Mesenchymal stem cell (in vitro differentiated cells and primary cell): Measurements from ENCODE around the gene ZNF691.

Source experiments
- DNase-seq: peaks from one replicate; pipeline ENCODE4 v3.0.0-alpha.2; 2013
- H2AFZ ChIP-seq: one replicate; pipeline ENCODE4 v1.6.1; 2013; ENCODE audit warnings: low read depth, mild to moderate bottlenecking, control low read depth, inconsistent platforms, low read length, moderate library complexity
- H2AK5ac ChIP-seq: 2 replicates; pipeline ENCODE4 v1.6.1; 2013; ENCODE audit warnings: low read length, moderate library complexity, mild to moderate bottlenecking, inconsistent platforms; ENCODE audit not compliant: severe bottlenecking
- H2BK120ac ChIP-seq: one replicate; pipeline ENCODE4 v1.6.1; 2013; ENCODE audit warnings: low read depth, mild to moderate bottlenecking, inconsistent platforms, low read length, moderate library complexity
- H2BK12ac ChIP-seq, 2 experiments: one replicate each; pipeline ENCODE4 v1.6.1; 2013; ENCODE audit warnings: inconsistent platforms in 2 of 2, low read length in 2 of 2, mild to moderate bottlenecking in 2 of 2, moderate library complexity in 2 of 2, control low read depth in 1 of 2
- H2BK15ac ChIP-seq: one replicate; pipeline ENCODE4 v1.6.1; 2013; ENCODE audit warnings: mild to moderate bottlenecking, low read depth, inconsistent platforms; ENCODE audit not compliant: poor library complexity, severe bottlenecking
- H2BK5ac ChIP-seq: 2 replicates; pipeline ENCODE4 v1.6.1; 2013; ENCODE audit warnings: low read depth, mild to moderate bottlenecking, low read length, control low read depth, inconsistent platforms; ENCODE audit not compliant: poor library complexity, severe bottlenecking
- H3K14ac ChIP-seq, 2 experiments: one replicate each; pipeline ENCODE4 v1.6.1; 2013; ENCODE audit warnings: inconsistent platforms in 2 of 2, low read length in 2 of 2, control low read depth in 1 of 2, mild to moderate bottlenecking in 1 of 2, moderate library complexity in 1 of 2
- H3K18ac ChIP-seq, 2 experiments: one replicate each; pipeline ENCODE4 v1.6.1; 2013; ENCODE audit warnings: inconsistent platforms in 2 of 2, low read length in 2 of 2, control low read depth in 1 of 2, low read depth in 1 of 2, mild to moderate bottlenecking in 1 of 2
- H3K23ac ChIP-seq, 2 experiments: one replicate each; pipeline ENCODE4 v1.6.1; 2013; ENCODE audit warnings: inconsistent platforms in 2 of 2, low read length in 2 of 2, mild to moderate bottlenecking in 2 of 2, moderate library complexity in 2 of 2, control low read depth in 1 of 2
- H3K27ac ChIP-seq: 2 replicates; pipeline ENCODE4 v1.5.1; 2013; ENCODE audit warnings: mild to moderate bottlenecking, moderate library complexity, low read length, control low read depth, inconsistent platforms; ENCODE audit not compliant: poor library complexity, severe bottlenecking
- H3K27me3 ChIP-seq, 2 experiments: 2 replicates each; pipeline versions ENCODE4 v1.6.1 to v1.7.0; 2013; ENCODE audit warnings: low read length in 2 of 2, mild to moderate bottlenecking in 2 of 2, moderate library complexity in 2 of 2, control low read depth in 1 of 2, inconsistent platforms in 1 of 2; ENCODE audit not compliant: control insufficient read depth in 1 of 2, insufficient read depth in 1 of 2
- H3K36me3 ChIP-seq, 2 experiments: 2 replicates each; pipeline versions ENCODE4 v1.6.1 to v1.7.0; 2013; ENCODE audit warnings: low read length in 2 of 2, control low read depth in 1 of 2, inconsistent platforms in 1 of 2, low read depth in 1 of 2, mild to moderate bottlenecking in 1 of 2; ENCODE audit not compliant: insufficient read depth in 2 of 2, control insufficient read depth in 1 of 2
- H3K4ac ChIP-seq, 2 experiments: one replicate each; pipeline ENCODE4 v1.6.1; 2013; ENCODE audit warnings: inconsistent platforms in 2 of 2, low read length in 2 of 2, mild to moderate bottlenecking in 2 of 2, moderate library complexity in 2 of 2, control low read depth in 1 of 2, low read depth in 1 of 2
- H3K4me1 ChIP-seq: 2 replicates; pipeline ENCODE4 v1.6.1; 2013; ENCODE audit warnings: low read depth, low read length, control low read depth; ENCODE audit not compliant: control insufficient read depth, insufficient read depth
- H3K4me2 ChIP-seq: 2 replicates; pipeline ENCODE4 v1.6.1; 2013; ENCODE audit warnings: low read length, mild to moderate bottlenecking, inconsistent platforms; ENCODE audit not compliant: poor library complexity, severe bottlenecking
- H3K4me3 ChIP-seq, 2 experiments: 2 replicates each; pipeline versions ENCODE4 v1.5.1 to v1.7.0; 2013; ENCODE audit warnings: low read length in 2 of 2, mild to moderate bottlenecking in 2 of 2, control low read depth in 1 of 2, low read depth in 1 of 2; ENCODE audit not compliant: insufficient read depth in 1 of 2
- H3K79me1 ChIP-seq: replicated peaks from 2 replicates; pipeline ENCODE4 v1.6.1; 2013; ENCODE audit warnings: mild to moderate bottlenecking, control low read depth, low read length, inconsistent platforms; ENCODE audit not compliant: poor library complexity, severe bottlenecking
- H3K9ac ChIP-seq: 2 replicates; pipeline ENCODE4 v1.7.0; 2013; ENCODE audit warnings: mild to moderate bottlenecking, low read length, moderate library complexity
- H3K9me3 ChIP-seq: 2 replicates; pipeline ENCODE4 v1.7.0; 2013; ENCODE audit warnings: mild to moderate bottlenecking, low read length; ENCODE audit not compliant: control insufficient read depth
- H4K8ac ChIP-seq: one replicate; pipeline ENCODE4 v1.6.1; 2013; ENCODE audit warnings: inconsistent platforms, mild to moderate bottlenecking, low read length, moderate library complexity
- H4K91ac ChIP-seq: one replicate; pipeline ENCODE4 v1.6.1; 2013; ENCODE audit warnings: mild to moderate bottlenecking, low read length, inconsistent platforms
- WGBS: methylation state at CpG from one replicate; pipeline ENCODE4 v1.1.7; 2013; ENCODE audit warnings: mixed read lengths; 5-methylcytosine and 5-hydroxymethylcytosine counted together

The ZNF691 gene

GRCh38 chr1:42824481-42825035 is 21.9 kb upstream of the ZNF691 start:
- H2BK15ac ChIP-seq = no peak overlapping the region
- peaks cover 3 to 25% of the 10 kb centered on the region in 2 experiments for H3K36me3 ChIP-seq
- H3K4me1 ChIP-seq = no peaks in the 10 kb centered on the region

GRCh38 chr1:42825036-42825851 is 21.2 kb upstream of the ZNF691 start:
- no peak overlapping the region for H4K8ac ChIP-seq
- H2BK15ac ChIP-seq = no peak overlapping the region
- no peak overlapping the region for H2BK5ac ChIP-seq
- H3K9me3 ChIP-seq = no peaks in the 10 kb centered on the region
- no peak overlapping the region for H3K27ac ChIP-seq
- no peak overlapping the region for H3K18ac ChIP-seq
- 85% methylated on average over 9 of the region's 10 CpGs for WGBS
- no peak overlapping the region for H3K9ac ChIP-seq
- H3K4ac ChIP-seq = no peak overlapping the region
- no peak overlapping the region for H3K14ac ChIP-seq
- peaks cover 11% of the 10 kb centered on the region for H3K79me1 ChIP-seq
- DNase-seq = no peak
- no peak overlapping the region for H3K23ac ChIP-seq
- H3K27me3 ChIP-seq = no peaks in the 10 kb centered on the region
- no peak overlapping the region for H4K91ac ChIP-seq
- no peak overlapping the region for H2BK12ac ChIP-seq
- peaks cover 5 to 32% of the 10 kb centered on the region in 2 experiments for H3K36me3 ChIP-seq
- no peak overlapping the region for H2AK5ac ChIP-seq
- no peak overlapping the region for H3K4me3 ChIP-seq
- H3K4me1 ChIP-seq = no peaks in the 10 kb centered on the region
- no peak overlapping the region for H2AFZ ChIP-seq
- H3K4me2 ChIP-seq = no peak overlapping the region
- H2BK120ac ChIP-seq = no peak overlapping the region

More at GRCh38 chr1:42824481-42825035, 21.9 kb upstream of the ZNF691 start:
- no peak overlapping the region for H3K18ac ChIP-seq
- H3K14ac ChIP-seq = no peak overlapping the region
- H3K4ac ChIP-seq = no peak overlapping the region
- 93% methylated on average over 4 of the region's 4 CpGs for WGBS
- peak overlapping the region in 1 of 2 experiments; percentile 10 for H2BK12ac ChIP-seq
- H2BK5ac ChIP-seq = no peak overlapping the region
- no peak overlapping the region for H3K4me3 ChIP-seq
- H2AK5ac ChIP-seq = peak overlapping the region; percentile 18
- peaks cover 11% of the 10 kb centered on the region for H3K79me1 ChIP-seq
- H4K8ac ChIP-seq = no peak overlapping the region
- no peak overlapping the region for H3K9ac ChIP-seq
- H3K23ac ChIP-seq = no peak overlapping the region
- DNase-seq = no peak
- no peaks in the 10 kb centered on the region for H3K9me3 ChIP-seq
- no peak overlapping the region for H3K4me2 ChIP-seq
- H2BK120ac ChIP-seq = no peak overlapping the region
- no peak overlapping the region for H3K27ac ChIP-seq
- H3K27me3 ChIP-seq = no peaks in the 10 kb centered on the region
- H4K91ac ChIP-seq = no peak overlapping the region
- H2AFZ ChIP-seq = no peak overlapping the region

GRCh38 chr1:42830631-42831030 is 15.8 kb upstream of the ZNF691 start:
- Histone ChIP-seq H2BK15ac (no peak overlapping the region), H2AK5ac (no peak overlapping the region), H3K14ac (no peak overlapping the region), H2BK12ac (no peak overlapping the region), H3K4ac (no peak overlapping the region), H3K36me3 (peaks cover 17 to 56% of the 10 kb centered on the region in 2 experiments), H2AFZ (no peak overlapping the region), H3K23ac (no peak overlapping the region), H3K4me3 (no peak overlapping the region), H4K8ac (no peak overlapping the region), H3K27ac (no peak overlapping the region), H3K18ac (no peak overlapping the region), H3K27me3 (no peaks in the 10 kb centered on the region), H3K9ac (no peak overlapping the region), H2BK120ac (no peak overlapping the region), H2BK5ac (no peak overlapping the region), H3K79me1 (no peaks in the 10 kb centered on the region), H3K4me1 (no peaks in the 10 kb centered on the region), H3K4me2 (no peak overlapping the region), H3K9me3 (no peaks in the 10 kb centered on the region), H4K91ac (no peak overlapping the region)
- 90% methylated on average over 17 of the region's 17 CpGs for WGBS
- no peak for DNase-seq

- H3K9me3 ChIP-seq = no peaks in the 10 kb centered on the region
- DNase-seq = no peak
- no peak overlapping the region for H3K4ac ChIP-seq
- H3K23ac ChIP-seq = no peak overlapping the region
- H2BK5ac ChIP-seq = no peak overlapping the region
- no peak overlapping the region for H3K18ac ChIP-seq
- no peak overlapping the region for H3K4me2 ChIP-seq
- H2AK5ac ChIP-seq = no peak overlapping the region
- H2BK15ac ChIP-seq = no peak overlapping the region
- no peak overlapping the region for H4K8ac ChIP-seq
- peaks cover 17 to 57% of the 10 kb centered on the region in 2 experiments for H3K36me3 ChIP-seq
- no peak overlapping the region for H3K4me3 ChIP-seq
- no peak overlapping the region for H3K9ac ChIP-seq
- no peak overlapping the region for H4K91ac ChIP-seq
- no peaks in the 10 kb centered on the region for H3K4me1 ChIP-seq
- H2BK12ac ChIP-seq = no peak overlapping the region
- no peaks in the 10 kb centered on the region for H3K27me3 ChIP-seq
- no peak overlapping the region for H2AFZ ChIP-seq
- no peaks in the 10 kb centered on the region for H3K79me1 ChIP-seq
- no peak overlapping the region for H3K27ac ChIP-seq
- H2BK120ac ChIP-seq = no peak overlapping the region
- no peak overlapping the region for H3K14ac ChIP-seq
Measured at GRCh38 chr1:42831273-42831672, 15.1 kb upstream of the ZNF691 start.
